ENCODE data around the gene HS3ST1. TPM values are rescaled to one million over a fixed set of nuclear protein-coding genes. Genes with fewer than 3 reads are reported as not detected.

Gene HS3ST1
- total RNA-seq, 2 donors from 2014 or later: 0.78 to 0.99 TPM

GRCh38 chr4:11426731-11427120 lies 2.0 kb downstream of the HS3ST1 start:
- intact Hi-C loops (cut with DNase I): no loop called here
- no peak for DNase-seq
- WGBS, 2 donors: 13 to 14% methylated on average over 10 of the region's 10 CpGs

DNA sequence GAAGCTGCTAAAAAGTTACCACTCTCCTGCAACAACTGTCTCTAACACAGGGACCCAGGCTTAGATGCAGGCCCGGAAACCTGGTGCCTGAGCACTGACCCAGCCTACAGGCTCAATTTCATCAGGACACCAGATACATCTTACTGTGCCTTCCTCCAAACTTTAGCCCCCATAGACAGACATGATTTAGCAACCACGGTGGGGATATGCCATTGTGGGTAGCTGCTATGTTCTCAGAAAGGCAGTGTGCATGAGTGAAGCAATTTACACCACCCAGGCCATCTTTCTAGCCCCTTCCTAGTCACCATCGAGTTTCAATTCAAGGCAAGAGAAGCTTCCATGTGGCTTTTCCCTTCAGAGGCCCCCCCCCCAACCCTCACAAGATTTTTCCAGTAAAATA lies 2.7 kb downstream of the HS3ST1 start:
- TF ChIP-seq CTCF (IDR thresholded peaks at IDR 0.05) (no peak), POLR2A (IDR thresholded peaks at IDR 0.05) (no peak)
- H3K27me3 ChIP-seq: peaks cover 0 to 9% of the 10 kb centered on the region in 2 donors
- ATAC-seq (no peak), DNase-seq (no peak)
- H3K4me3 ChIP-seq: no peak overlapping the region
- peaks cover 16% of the 10 kb centered on the region for H3K4me1 ChIP-seq
- no peaks in the 10 kb centered on the region for H3K36me3 ChIP-seq (replicated peaks in 1 of 2; ENCODE audit: insufficient read depth in 1 of 2, low read depth in 2 of 2)
- H3K27ac ChIP-seq: no peak overlapping the region
- no peaks in the 10 kb centered on the region for H3K9me3 ChIP-seq
- WGBS, 2 donors: 53 to 54% methylated on average over 3 of the region's 3 CpGs
- intact Hi-C loops (cut with DNase I): no loop called here

More at GRCh38 chr4:11426731-11427120, 2.0 kb downstream of the HS3ST1 start:
- Histone ChIP-seq H3K4me1 (peaks cover 16% of the 10 kb centered on the region), H3K36me3 (replicated peaks in 1 of 2; ENCODE audit: insufficient read depth in 1 of 2, low read depth in 2 of 2) (no peaks in the 10 kb centered on the region), H3K4me3 (no peak overlapping the region), H3K27me3 (peaks cover 0 to 9% of the 10 kb centered on the region in 2 donors), H3K9me3 (no peaks in the 10 kb centered on the region), H3K27ac (no peak overlapping the region)
- no peak for ATAC-seq
- TF ChIP-seq CTCF (IDR thresholded peaks at IDR 0.05) (no peak), POLR2A (IDR thresholded peaks at IDR 0.05) (no peak)

- no peaks in the 10 kb centered on the region for H3K36me3 ChIP-seq (replicated peaks in 1 of 2; ENCODE audit: insufficient read depth in 1 of 2, low read depth in 2 of 2)
- DNase-seq: no peak
- peaks cover 16% of the 10 kb centered on the region for H3K4me1 ChIP-seq
- ATAC-seq: no peak
- whole genome bisulfite sequencing, 2 donors: 61 to 74% methylated on average over 5 of the region's 5 CpGs
- peaks cover 0 to 9% of the 10 kb centered on the region in 2 donors for H3K27me3 ChIP-seq
- H3K4me3 ChIP-seq: no peak overlapping the region
- H3K9me3 ChIP-seq: no peaks in the 10 kb centered on the region
- no peak for TF ChIP-seq CTCF (IDR thresholded peaks at IDR 0.05)
- no peak for TF ChIP-seq POLR2A (IDR thresholded peaks at IDR 0.05)
- no peak overlapping the region for H3K27ac ChIP-seq
- intact Hi-C loops (cut with DNase I): no loop called here
These were observed 3.8 kb downstream of the HS3ST1 start for GRCh38 chr4:11424856-11425255.

GRCh38 chr4:11424000-11424399 lies 4.7 kb downstream of the HS3ST1 start:
- H3K4me3 ChIP-seq: no peak overlapping the region
- TF ChIP-seq CTCF (IDR thresholded peaks at IDR 0.05) (no peak), POLR2A (IDR thresholded peaks at IDR 0.05) (no peak)
- intact Hi-C loops (cut with DNase I): no loop called here
- H3K9me3 ChIP-seq: no peaks in the 10 kb centered on the region
- 55 to 57% methylated on average over 4 of the region's 4 CpGs for WGBS, 2 donors
- DNase-seq: no peak
- peaks cover 12% of the 10 kb centered on the region for H3K4me1 ChIP-seq
- H3K27ac ChIP-seq: no peak overlapping the region
- H3K36me3 ChIP-seq (replicated peaks in 1 of 2; ENCODE audit: insufficient read depth in 1 of 2, low read depth in 2 of 2): no peaks in the 10 kb centered on the region
- ATAC-seq: no peak
- H3K27me3 ChIP-seq: peaks cover 0 to 9% of the 10 kb centered on the region in 2 donors

DNA sequence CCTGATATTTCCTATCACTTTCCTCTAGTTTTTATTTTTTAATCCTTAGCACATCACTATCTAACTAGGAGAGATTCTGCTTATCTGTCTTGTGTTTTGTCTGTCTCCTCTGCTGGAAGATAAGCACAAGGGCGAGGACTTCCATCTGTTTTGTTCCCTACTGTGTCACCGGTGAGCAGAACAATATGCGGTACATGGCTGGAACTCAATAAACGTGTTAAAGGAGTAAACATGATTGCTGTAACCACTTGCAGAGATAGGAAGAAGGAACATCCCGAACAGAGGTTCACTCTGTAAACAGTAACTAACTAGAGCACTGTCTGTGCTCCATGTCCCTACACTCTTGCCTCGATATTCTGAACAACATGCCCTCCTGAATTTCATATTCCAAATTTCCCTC lies 5.2 kb downstream of the HS3ST1 start:
- DNase-seq: no peak
- Histone ChIP-seq H3K4me3 (no peak overlapping the region), H3K27ac (no peak overlapping the region), H3K9me3 (no peaks in the 10 kb centered on the region), H3K36me3 (replicated peaks in 1 of 2; ENCODE audit: insufficient read depth in 1 of 2, low read depth in 2 of 2) (no peaks in the 10 kb centered on the region), H3K4me1 (peaks cover 7% of the 10 kb centered on the region), H3K27me3 (peaks cover 0 to 9% of the 10 kb centered on the region in 2 donors)
- no peak for ATAC-seq
- intact Hi-C loops (cut with DNase I): no loop called here
- TF ChIP-seq CTCF (IDR thresholded peaks at IDR 0.05) (no peak), POLR2A (IDR thresholded peaks at IDR 0.05) (no peak)
- 60 to 64% methylated on average over 6 of the region's 6 CpGs for WGBS, 2 donors
